Superior temporal gyrus (tissue), 1 donor: ENCODE results near the gene ACTL6B.
A peak's percentile ranks its signal among the peaks of the same experiment; 100 is the strongest.
"Not testable (repeated sequence)": the region's sequence is repeated elsewhere in the genome, so short reads cannot be mapped to it uniquely, and the experiment has no call there.

ENCODE experiments used
- DNase-seq: peaks from one replicate; pipeline ENCODE4 v3.0.0-alpha.2; 2016; ENCODE audit errors: extremely low spot score

The ACTL6B gene

GRCh38 chr7:100655908-100656674 is at the start of gene ACTL6B:
Gene ACTL6B (minus strand): TSS chr7:100656448. CDS start chr7:100656354, 94 bp downstream.
- peak; percentile 68 for DNase-seq

GRCh38 chr7:100705320-100705752 is 49.1 kb upstream of the ACTL6B start:
- DNase-seq, result peak; percentile 80

- DNase-seq, result not testable (repeated sequence)
Observed at GRCh38 chr7:100701089-100701488, 44.8 kb upstream of the ACTL6B start.

- DNase-seq, result no peak
Observed at GRCh38 chr7:100699018-100699417, 42.8 kb upstream of the ACTL6B start.

- DNase-seq, result no peak
Observed at GRCh38 chr7:100696123-100696521, 39.9 kb upstream of the ACTL6B start.

GRCh38 chr7:100694098-100694745 is 38.0 kb upstream of the ACTL6B start, which contains the start of gene GIGYF1:
Gene GIGYF1 (minus strand): TSS chr7:100694250. CDS start chr7:100688238, 6,012 bp downstream.
- DNase-seq, result peak; percentile 48

- DNase-seq, result no peak
Observed at GRCh38 chr7:100693312-100694097, 37.3 kb upstream of the ACTL6B start.

GRCh38 chr7:100692578-100692961 is 36.3 kb upstream of the ACTL6B start:
- DNase-seq, result peak; percentile 8

GRCh38 chr7:100691676-100692577 is 35.7 kb upstream of the ACTL6B start:
- DNase-seq, result peak; percentile 91

GRCh38 chr7:100689230-100690135 is 33.2 kb upstream of the ACTL6B start:
- no peak for DNase-seq

- DNase-seq, result no peak
Observed at GRCh38 chr7:100688326-100688860, 32.1 kb upstream of the ACTL6B start.

- DNase-seq, result no peak
Observed at GRCh38 chr7:100687751-100688300, 31.6 kb upstream of the ACTL6B start.

- DNase-seq, result no peak
Observed at GRCh38 chr7:100687261-100687660, 31.0 kb upstream of the ACTL6B start.

- no peak for DNase-seq
Observed at GRCh38 chr7:100686822-100687211, 30.6 kb upstream of the ACTL6B start.

GRCh38 chr7:100686201-100686821 is 30.1 kb upstream of the ACTL6B start:
- DNase-seq, result no peak

GRCh38 chr7:100685631-100686145 is 29.4 kb upstream of the ACTL6B start:
- no peak for DNase-seq

GRCh38 chr7:100685049-100685605 is 28.9 kb upstream of the ACTL6B start:
- DNase-seq, result no peak

- DNase-seq, result no peak
Observed at GRCh38 chr7:100684534-100685042, 28.3 kb upstream of the ACTL6B start.
